IMR-90 (cell line): ENCODE data around the gene KRTCAP2. TPM values are rescaled to one million over a fixed set of nuclear protein-coding genes. Genes with fewer than 3 reads are reported as not detected.

Experiments used
- BHLHE40 ChIP-seq: fragments of 150-350 bp; IDR thresholded peaks from 2 replicates; pipeline ENCODE4 v1.6.1; 2016; ENCODE audit warnings: mild to moderate bottlenecking, low read depth, low read length
- ELK1 ChIP-seq: fragments of 150-350 bp; IDR thresholded peaks from 2 replicates; pipeline ENCODE4 v1.6.1; 2016; ENCODE audit warnings: low read depth, mild to moderate bottlenecking, low read length, moderate library complexity, borderline replicate concordance
- polyA plus RNA-seq, 3 experiments: library from polyadenylated mRNA; depleted of rRNA; stranded (reverse); fragments of >200 nt; gene quantifications; 2 replicates each; pipeline ENCODE4 v1.2.3, GENCODE V29; 2012; ENCODE audit warnings: low replicate concordance in 1 of 3
- total RNA-seq: library from RNA; depleted of rRNA; stranded (reverse); fragments of >200 nt; gene quantifications from 2 replicates; pipeline ENCODE4 v1.2.3, GENCODE V29; 2012

KRTCAP2 gene
- total and polyA plus RNA-seq, 2 of the 4 experiments (the other 2 are of a cell fraction), result 76.7 to 232 TPM

DNA sequence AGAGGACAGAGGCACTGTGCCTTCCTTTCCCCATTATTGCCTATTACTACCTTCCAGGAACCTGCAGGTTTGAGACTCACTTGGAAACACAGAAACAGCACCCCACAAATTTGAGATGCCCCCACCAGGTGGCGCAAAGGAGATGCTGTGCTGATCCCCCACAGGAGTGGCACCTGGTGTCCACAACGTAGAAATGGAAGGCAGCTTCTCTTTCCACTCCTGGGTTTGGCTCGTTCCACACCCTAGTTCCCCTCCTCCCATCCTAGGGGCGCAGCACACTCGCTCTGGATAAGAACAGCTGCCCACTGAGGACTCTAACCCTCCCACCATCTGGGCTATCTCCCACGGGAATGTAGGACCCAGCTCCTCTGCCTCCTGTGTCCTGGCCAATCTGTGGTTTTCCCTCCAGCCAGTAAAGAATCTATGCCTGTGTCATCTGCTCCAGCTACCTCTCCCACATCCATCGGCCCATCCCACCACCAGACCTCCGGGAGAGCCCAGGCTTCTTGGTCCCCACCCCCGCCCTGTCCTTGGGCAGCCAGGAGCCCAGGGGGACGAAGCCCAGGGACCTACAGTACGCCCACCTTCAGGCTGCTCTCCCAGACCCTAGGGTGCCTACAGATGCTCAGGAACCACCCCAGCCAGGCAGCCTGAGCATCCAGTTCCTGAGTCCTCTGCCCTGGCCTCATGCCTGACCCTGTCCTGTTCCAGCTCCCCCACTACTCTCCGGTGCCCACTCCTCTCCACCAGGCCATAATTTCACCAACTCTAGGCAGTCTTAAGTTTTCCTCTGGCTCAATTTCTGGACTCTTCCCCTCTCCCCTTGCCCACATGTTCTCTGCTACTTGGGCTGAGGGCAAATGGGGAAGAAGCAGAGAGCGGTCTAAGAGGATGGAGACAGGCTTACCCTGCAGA is 34.0 kb upstream of the KRTCAP2 start (continued):
- TF ChIP-seq ELK1, result no peak
- no peak for TF ChIP-seq BHLHE40
